ENCODE measurements around the gene LRRC4C. TPM values are rescaled to one million over a fixed set of nuclear protein-coding genes. Genes with fewer than 3 reads are reported as not detected.
"Not testable (repeated sequence)": the region's sequence is repeated elsewhere in the genome, so short reads cannot be mapped to it uniquely, and the experiment has no call there.

Gene LRRC4C
- total RNA-seq, 1 donor from 2014 or later = 1.3 TPM

GRCh38 chr11:40567392-40567791 lies 892.1 kb downstream of the LRRC4C start:
- H3K27ac Mint-ChIP-seq = no peak overlapping the region
- no peak for DNase-seq (ENCODE audit: low spot score, unreplicated experiment)
- H3K36me3 Mint-ChIP-seq (ENCODE audit: insufficient read depth) = no peaks in the 10 kb centered on the region
- no peaks in the 10 kb centered on the region for H3K4me1 Mint-ChIP-seq (ENCODE audit: low read depth)
- H3K27me3 Mint-ChIP-seq = no peaks in the 10 kb centered on the region
- no peaks in the 10 kb centered on the region for H3K9me3 Mint-ChIP-seq (ENCODE audit: low read depth)
- no peak for TF ChIP-seq CTCF (IDR thresholded peaks at IDR 0.05; ENCODE audit: unreplicated experiment)
- H3K4me3 Mint-ChIP-seq (ENCODE audit: low read depth) = no peak overlapping the region

GRCh38 chr11:40544162-40544561 lies 915.3 kb downstream of the LRRC4C start:
- H3K36me3 Mint-ChIP-seq (ENCODE audit: insufficient read depth) = no peaks in the 10 kb centered on the region
- DNase-seq (ENCODE audit: low spot score, unreplicated experiment) = no peak
- H3K9me3 Mint-ChIP-seq (ENCODE audit: low read depth) = no peaks in the 10 kb centered on the region
- no peaks in the 10 kb centered on the region for H3K27me3 Mint-ChIP-seq
- H3K27ac Mint-ChIP-seq = no peak overlapping the region
- no peak for TF ChIP-seq CTCF (IDR thresholded peaks at IDR 0.05; ENCODE audit: unreplicated experiment)
- no peaks in the 10 kb centered on the region for H3K4me1 Mint-ChIP-seq (ENCODE audit: low read depth)
- H3K4me3 Mint-ChIP-seq (ENCODE audit: low read depth) = no peak overlapping the region

GRCh38 chr11:40542821-40543220 lies 916.6 kb downstream of the LRRC4C start:
- TF ChIP-seq CTCF (IDR thresholded peaks at IDR 0.05; ENCODE audit: unreplicated experiment) = no peak

GRCh38 chr11:40537734-40538133 lies 921.7 kb downstream of the LRRC4C start:
- no peaks in the 10 kb centered on the region for H3K9me3 Mint-ChIP-seq (ENCODE audit: low read depth)
- DNase-seq (ENCODE audit: low spot score, unreplicated experiment) = no peak
- no peak overlapping the region for H3K4me3 Mint-ChIP-seq (ENCODE audit: low read depth)
- H3K4me1 Mint-ChIP-seq (ENCODE audit: low read depth) = no peaks in the 10 kb centered on the region
- no peaks in the 10 kb centered on the region for H3K36me3 Mint-ChIP-seq (ENCODE audit: insufficient read depth)
- H3K27ac Mint-ChIP-seq = no peak overlapping the region
- TF ChIP-seq CTCF (IDR thresholded peaks at IDR 0.05; ENCODE audit: unreplicated experiment) = no peak
- no peaks in the 10 kb centered on the region for H3K27me3 Mint-ChIP-seq

More at GRCh38 chr11:40542821-40543220, 916.6 kb downstream of the LRRC4C start:
- Mint-ChIP-seq H3K9me3 (ENCODE audit: low read depth) (no peaks in the 10 kb centered on the region), H3K4me3 (ENCODE audit: low read depth) (no peak overlapping the region), H3K4me1 (ENCODE audit: low read depth) (no peaks in the 10 kb centered on the region), H3K36me3 (ENCODE audit: insufficient read depth) (no peaks in the 10 kb centered on the region), H3K27me3 (no peaks in the 10 kb centered on the region), H3K27ac (no peak overlapping the region)
- no peak for DNase-seq (ENCODE audit: low spot score, unreplicated experiment)

GRCh38 chr11:40522080-40522479 lies 937.4 kb downstream of the LRRC4C start:
- H3K27me3 Mint-ChIP-seq; H3K4me1 Mint-ChIP-seq (ENCODE audit: low read depth); H3K9me3 Mint-ChIP-seq (ENCODE audit: low read depth); DNase-seq (ENCODE audit: low spot score, unreplicated experiment); H3K27ac Mint-ChIP-seq; H3K4me3 Mint-ChIP-seq (ENCODE audit: low read depth); H3K36me3 Mint-ChIP-seq (ENCODE audit: insufficient read depth): not testable (repeated sequence)

GRCh38 chr11:40517122-40517521 lies 942.3 kb downstream of the LRRC4C start:
- Mint-ChIP-seq H3K4me1 (ENCODE audit: low read depth) (no peaks in the 10 kb centered on the region), H3K9me3 (ENCODE audit: low read depth) (no peaks in the 10 kb centered on the region), H3K27ac (no peak overlapping the region), H3K4me3 (ENCODE audit: low read depth) (no peak overlapping the region), H3K27me3 (no peaks in the 10 kb centered on the region), H3K36me3 (ENCODE audit: insufficient read depth) (no peaks in the 10 kb centered on the region)
- DNase-seq (ENCODE audit: low spot score, unreplicated experiment) = no peak
- TF ChIP-seq CTCF (IDR thresholded peaks at IDR 0.05; ENCODE audit: unreplicated experiment) = no peak

All from progenitor cell of endocrine pancreas (in vitro differentiated cells).